DMS79 treated with DMSO at 0.1 percent for 48 hours (cell line): ENCODE results near the gene GJB4.
"Not testable (repeated sequence)": the region's sequence is repeated elsewhere in the genome, so short reads cannot be mapped to it uniquely, and the experiment has no call there.

ENCODE experiments used
- DNase-seq: peaks from one replicate; lab custom pipeline; 2025; lab: John Stamatoyannopoulos, UW

GJB4 gene

GRCh38 chr1:34800214-34800613 is 40.7 kb downstream of the GJB4 start:
- DNase-seq, result no peak

GRCh38 chr1:34803770-34804169 is 44.2 kb downstream of the GJB4 start:
- DNase-seq, result no peak

DNA sequence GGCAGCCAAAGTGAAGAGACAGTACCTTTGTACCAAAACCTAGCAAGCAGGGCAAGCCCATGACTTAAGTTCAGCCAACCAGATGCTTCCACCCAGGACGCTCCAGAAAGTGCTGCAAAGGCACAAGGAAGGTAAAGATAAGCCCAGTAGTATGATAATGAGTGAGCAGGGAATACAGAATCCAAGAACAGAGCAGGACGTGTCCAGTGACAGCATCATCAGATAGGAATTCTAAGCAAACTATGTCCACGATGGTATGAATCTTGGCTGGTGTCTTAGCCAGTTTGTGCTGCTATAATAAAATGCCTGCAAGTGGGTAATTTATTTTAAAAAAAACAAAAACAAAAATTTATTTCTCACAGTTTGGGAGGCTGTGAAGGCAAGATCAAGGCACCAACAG is 46.9 kb downstream of the GJB4 start:
- no peak for DNase-seq

DNA sequence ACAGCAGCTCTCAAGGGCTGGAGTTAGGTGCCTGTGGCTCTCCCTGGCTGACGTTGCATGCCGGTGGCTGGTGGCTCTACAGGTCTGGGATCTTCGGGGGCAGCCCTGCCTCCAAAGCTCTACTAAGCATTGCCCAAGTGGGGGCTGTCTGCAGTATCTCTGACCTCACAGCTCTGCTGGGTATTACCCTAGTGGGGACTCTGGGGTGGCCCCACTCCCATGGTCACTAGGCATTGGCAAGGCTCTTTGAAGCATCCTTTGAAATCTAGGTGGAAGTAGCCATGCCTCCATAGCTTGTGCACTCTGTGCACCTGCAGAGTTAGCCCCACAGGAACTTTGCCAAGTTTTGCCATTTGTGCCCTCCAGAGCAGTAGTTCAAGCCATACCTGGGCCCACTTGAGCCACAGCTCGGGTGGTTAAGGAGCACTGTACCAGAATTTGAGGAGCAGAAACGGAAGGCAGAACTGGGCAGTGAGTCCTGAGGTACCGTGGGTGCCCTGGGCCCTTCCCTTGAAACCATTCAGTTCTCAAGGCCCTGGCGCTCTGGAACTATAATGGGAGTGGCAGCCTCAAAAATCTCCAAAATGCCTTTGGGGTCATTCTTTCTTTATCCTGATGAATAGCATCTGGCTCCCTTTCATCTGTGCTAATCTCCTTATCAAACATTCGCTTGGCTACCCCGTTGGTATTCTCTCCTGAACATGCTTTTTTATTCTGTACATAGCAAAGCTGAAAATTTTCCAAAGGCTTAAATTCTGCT is 48.7 kb downstream of the GJB4 start:
- DNase-seq, result no peak

DNA sequence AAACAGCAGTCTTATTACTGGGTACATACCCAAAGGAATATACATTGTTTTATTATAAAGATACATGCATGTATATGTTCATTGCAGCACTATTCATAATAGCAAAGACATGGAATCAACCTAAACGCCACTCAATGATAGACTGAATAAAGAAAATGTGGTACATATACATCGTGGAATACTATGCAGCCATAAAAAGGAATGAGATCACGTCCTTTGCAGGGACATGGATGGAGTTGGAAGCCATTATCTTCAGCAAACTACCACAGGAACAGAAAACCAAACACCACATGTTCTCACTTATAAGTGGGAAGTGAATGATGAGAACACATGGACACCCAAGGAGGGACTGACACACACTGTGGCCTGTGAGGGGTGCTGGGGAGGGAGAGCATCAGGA is 51.2 kb downstream of the GJB4 start:
- DNase-seq, result not testable (repeated sequence)
